ENCODE data around the gene GLB1L2.

GRCh38 chr11:134339756-134340155 is 8.0 kb downstream of the GLB1L2 start:
- TF ChIP-seq CTCF (IDR thresholded peaks at IDR 0.05) (no peak), POLR2AphosphoS5 (IDR thresholded peaks at IDR 0.05) (no peak), EP300 (IDR thresholded peaks at IDR 0.05) (no peak)

Data from esophagus muscularis mucosa (tissue), 4 donors.